GM23338 (cell line): Measurements from ENCODE around the gene TSC2. TPM values are rescaled to one million over a fixed set of nuclear protein-coding genes. Genes with fewer than 3 reads are reported as not detected.

ENCODE experiments used
- ATAC-seq: fragments of 200-7000 bp; cut with Tn5 transposase; 3 replicates; pipeline ENCODE4 v1.9.1; 2020
- DNase-seq: peaks from one replicate; pipeline ENCODE4 v3.0.0-alpha.2; 2015; ENCODE audit warnings: low spot score
- H2AFZ ChIP-seq: fragments of 200-600 bp; sonication (generic); 2 replicates; pipeline ENCODE4 v1.8.0; 2016; ENCODE audit warnings: antibody characterized with exemption, mild to moderate bottlenecking, moderate library complexity
- H3F3A ChIP-seq: fragments of 200-600 bp; sonication (generic); replicated peaks from 2 replicates; pipeline ENCODE4 v1.8.0; 2017; ENCODE audit warnings: antibody characterized with exemption, mixed run types, low read depth
- H3K27ac ChIP-seq: fragments of 200-600 bp; sonication (generic); 2 replicates; pipeline ENCODE4 v1.6.1; 2016; ENCODE audit warnings: low read depth
- H3K27me3 ChIP-seq: fragments of 200-600 bp; sonication (generic); 2 replicates; pipeline ENCODE4 v1.8.0; 2016; ENCODE audit warnings: mild to moderate bottlenecking, mixed run types, moderate library complexity; ENCODE audit not compliant: insufficient read depth
- H3K36me3 ChIP-seq: fragments of 200-600 bp; sonication (generic); 2 replicates; pipeline ENCODE4 v1.8.0; 2016; ENCODE audit warnings: mild to moderate bottlenecking; ENCODE audit not compliant: insufficient read depth
- H3K4me1 ChIP-seq: fragments of 200-600 bp; sonication (generic); 2 replicates; pipeline ENCODE4 v1.8.0; 2016; ENCODE audit warnings: mild to moderate bottlenecking, moderate library complexity; ENCODE audit not compliant: insufficient read depth
- H3K4me2 ChIP-seq: fragments of 200-600 bp; sonication (generic); 2 replicates; pipeline ENCODE4 v1.7.1; 2017; ENCODE audit warnings: mixed run types
- H3K4me3 ChIP-seq: fragments of 200-600 bp; sonication (generic); 2 replicates; pipeline ENCODE4 v1.6.1; 2016; ENCODE audit warnings: mixed run types
- H3K79me2 ChIP-seq: fragments of 200-600 bp; sonication (generic); replicated peaks from 2 replicates; pipeline ENCODE4 v1.8.0; 2017; ENCODE audit warnings: mild to moderate bottlenecking; ENCODE audit not compliant: insufficient read depth
- H3K9me2 ChIP-seq: fragments of 200-600 bp; sonication (generic); 2 replicates; pipeline ENCODE4 v1.8.0; 2017; ENCODE audit not compliant: insufficient read depth
- H4K20me1 ChIP-seq: fragments of 200-600 bp; sonication (generic); replicated peaks from 2 replicates; pipeline ENCODE4 v1.8.0; 2017; ENCODE audit warnings: mild to moderate bottlenecking; ENCODE audit not compliant: insufficient read depth
- H3K27ac Mint-ChIP-seq: 2 replicates; pipeline ENCODE4 v1.8.0; 2020; ENCODE audit warnings: inconsistent platforms, mild to moderate bottlenecking, moderate library complexity, mixed read lengths
- H3K27me3 Mint-ChIP-seq: 3 replicates; pipeline ENCODE4 v1.8.0; 2022; ENCODE audit warnings: low read depth, mild to moderate bottlenecking, moderate library complexity, mixed read lengths, inconsistent platforms; ENCODE audit not compliant: insufficient read depth, poor library complexity
- H3K36me3 Mint-ChIP-seq: 3 replicates; pipeline ENCODE4 v1.8.0; 2021; ENCODE audit warnings: low read depth, mild to moderate bottlenecking, inconsistent platforms, moderate library complexity, mixed read lengths
- H3K4me1 Mint-ChIP-seq: 3 replicates; pipeline ENCODE4 v1.8.0; 2020; ENCODE audit warnings: mild to moderate bottlenecking, inconsistent platforms, mixed read lengths
- H3K4me3 Mint-ChIP-seq: 3 replicates; pipeline ENCODE4 v1.8.0; 2021; ENCODE audit warnings: moderate library complexity, mild to moderate bottlenecking, inconsistent platforms, mixed read lengths
- H3K9me3 Mint-ChIP-seq: 3 replicates; pipeline ENCODE4 v1.8.0; 2020; ENCODE audit warnings: moderate library complexity, mild to moderate bottlenecking, inconsistent platforms, mixed read lengths
- JUNB ChIP-seq: IDR thresholded peaks from one replicate; pipeline ENCODE4 v1.6.1; 2016; ENCODE audit warnings: antibody characterized with exemption; ENCODE audit not compliant: unreplicated experiment
- POLR2AphosphoS5 ChIP-seq: IDR thresholded peaks from 2 replicates; pipeline ENCODE4 v1.6.1; 2016; ENCODE audit warnings: antibody characterized with exemption, low read depth
- REST ChIP-seq: IDR thresholded peaks from one replicate; pipeline ENCODE4 v1.6.1; 2018; ENCODE audit warnings: antibody characterized with exemption; ENCODE audit not compliant: unreplicated experiment
- ZNF114 ChIP-seq: fragments of 250-450 bp; sonication (Bioruptor Pico); IDR thresholded peaks from 2 replicates; pipeline ENCODE4 v1.5.0; 2020; ENCODE audit warnings: mild to moderate bottlenecking, moderate library complexity
- ZNF462 ChIP-seq: fragments of 250-450 bp; sonication (Bioruptor Pico); IDR thresholded peaks from 2 replicates; pipeline ENCODE4 v1.5.0; 2020; ENCODE audit warnings: mild to moderate bottlenecking, moderate library complexity
- polyA plus RNA-seq: library from polyadenylated mRNA; unstranded; fragments of >200 nt; fragmentation: Nextera tagmentation; extraction: Ambion mirVana; gene quantifications from 2 replicates; pipeline ENCODE4 v1.2.1, GENCODE V29; 2016
- total RNA-seq: library from RNA; depleted of rRNA; stranded (reverse); fragments of >200 nt; shearing (Covaris generic); gene quantifications from 2 replicates; pipeline ENCODE4 v1.2.3, GENCODE V29; 2014

Gene TSC2
- total and polyA plus RNA-seq, 2 experiments from 2014 or later = 40.5 to 93.0 TPM

GRCh38 chr16:2038382-2039231, 9.2 kb upstream of the TSC2 start:
- no peaks in the 10 kb centered on the region for H3K9me3 Mint-ChIP-seq
- TF ChIP-seq JUNB (no peak), REST (no peak), ZNF114 (CRISPR knock-in tag) (no peak), POLR2AphosphoS5 (no peak), ZNF462 (CRISPR knock-in tag) (no peak)
- no peaks in the 10 kb centered on the region for H3K36me3 ChIP-seq
- DNase-seq (no peak), ATAC-seq (no peak)
- no peak overlapping the region for H2AFZ ChIP-seq
- peaks cover 3% of the 10 kb centered on the region; the same call in 1 of the 2 replicates for H4K20me1 ChIP-seq
- H3K4me1 ChIP-seq = no peaks in the 10 kb centered on the region
- no peaks in the 10 kb centered on the region for H3K36me3 Mint-ChIP-seq
- no peak overlapping the region for H3K27ac ChIP-seq
- H3K4me1 Mint-ChIP-seq = peaks cover 8% of the 10 kb centered on the region
- peaks cover 10% of the 10 kb centered on the region for H3K27me3 Mint-ChIP-seq
- H3K27me3 ChIP-seq = no peaks in the 10 kb centered on the region
- peak overlapping the region; percentile 36; the same call in 1 of the 2 replicates for H3K27ac Mint-ChIP-seq
- H3K4me3 ChIP-seq = no peak overlapping the region
- H3F3A ChIP-seq = no peaks in the 10 kb centered on the region
- H3K9me2 ChIP-seq = no peaks in the 10 kb centered on the region
- no peak overlapping the region for H3K4me2 ChIP-seq
- H3K4me3 Mint-ChIP-seq = no peak overlapping the region
- no peaks in the 10 kb centered on the region for H3K79me2 ChIP-seq
